Measurements from ENCODE around the gene MBL2.

The MBL2 gene

GRCh38 chr10:52805414-52806285 lies 33.1 kb upstream of the MBL2 start (continued):
- no peak for TF ChIP-seq ARNTL (CRISPR knock-in tag; IDR thresholded peaks at IDR 0.05; ENCODE audit: borderline replicate concordance, low read depth)
- no peak for TF ChIP-seq CREB5 (CRISPR knock-in tag; IDR thresholded peaks at IDR 0.05; ENCODE audit: low read depth)

GRCh38 chr10:52801947-52802346 lies 29.4 kb upstream of the MBL2 start:
- no peak for TF ChIP-seq ZFP30 (CRISPR knock-in tag; IDR thresholded peaks at IDR 0.05)
- TF ChIP-seq CREB5 (CRISPR knock-in tag; IDR thresholded peaks at IDR 0.05; ENCODE audit: low read depth), result no peak
- TF ChIP-seq ZC3H10 (CRISPR knock-in tag; IDR thresholded peaks at IDR 0.05), result no peak
- no peak for TF ChIP-seq CSRNP3 (CRISPR knock-in tag; IDR thresholded peaks at IDR 0.05)
- TF ChIP-seq OSR1 (CRISPR knock-in tag; IDR thresholded peaks at IDR 0.05), result no peak
- no peak for TF ChIP-seq RARB (CRISPR knock-in tag; IDR thresholded peaks at IDR 0.05)
- TF ChIP-seq PPARA (CRISPR knock-in tag; IDR thresholded peaks at IDR 0.05; ENCODE audit: borderline replicate concordance), result no peak
- TF ChIP-seq TSHZ2 (CRISPR knock-in tag; IDR thresholded peaks at IDR 0.05), result no peak
- TF ChIP-seq ZNF70 (CRISPR knock-in tag; IDR thresholded peaks at IDR 0.05), result no peak
- TF ChIP-seq ZNF8 (CRISPR knock-in tag; IDR thresholded peaks at IDR 0.05), result no peak
- no peak for TF ChIP-seq TCF4 (CRISPR knock-in tag; IDR thresholded peaks at IDR 0.05; ENCODE audit: borderline replicate concordance)
- no peak for TF ChIP-seq BACH2 (CRISPR knock-in tag; IDR thresholded peaks at IDR 0.05; ENCODE audit: borderline replicate concordance)
- no peak for TF ChIP-seq POU6F1 (CRISPR knock-in tag; IDR thresholded peaks at IDR 0.05; ENCODE audit: borderline replicate concordance, low read depth)
- ATAC-seq, result no peak

GRCh38 chr10:52786098-52786497 lies 13.5 kb upstream of the MBL2 start:
- ATAC-seq, result no peak
- TF ChIP-seq CSRNP3 (CRISPR knock-in tag; IDR thresholded peaks at IDR 0.05) (no peak), ZFP3 (CRISPR knock-in tag; IDR thresholded peaks at IDR 0.05) (no peak), ZC3H10 (CRISPR knock-in tag; IDR thresholded peaks at IDR 0.05) (no peak), ISL1 (CRISPR knock-in tag; IDR thresholded peaks at IDR 0.05) (no peak), ZNF70 (CRISPR knock-in tag; IDR thresholded peaks at IDR 0.05) (no peak), ARNTL (CRISPR knock-in tag; IDR thresholded peaks at IDR 0.05; ENCODE audit: borderline replicate concordance, low read depth) (no peak)

GRCh38 chr10:52785418-52785817 lies 12.8 kb upstream of the MBL2 start:
- no peak for TF ChIP-seq TOX (CRISPR knock-in tag; IDR thresholded peaks at IDR 0.05; ENCODE audit: borderline replicate concordance)
- TF ChIP-seq ZNF70 (CRISPR knock-in tag; IDR thresholded peaks at IDR 0.05), result no peak
- no peak for TF ChIP-seq ARNTL (CRISPR knock-in tag; IDR thresholded peaks at IDR 0.05; ENCODE audit: borderline replicate concordance, low read depth)
- TF ChIP-seq ZFP30 (CRISPR knock-in tag; IDR thresholded peaks at IDR 0.05), result no peak
- no peak for ATAC-seq

Measured in SK-N-SH treated with all-trans-retinoic acid at 6 μM for 48 hours (cell line).